Measurements from ENCODE around the gene RMP24.
"Not testable (repeated sequence)": the region's sequence is repeated elsewhere in the genome, so short reads cannot be mapped to it uniquely, and the experiment has no call there.

The RMP24 gene

DNA sequence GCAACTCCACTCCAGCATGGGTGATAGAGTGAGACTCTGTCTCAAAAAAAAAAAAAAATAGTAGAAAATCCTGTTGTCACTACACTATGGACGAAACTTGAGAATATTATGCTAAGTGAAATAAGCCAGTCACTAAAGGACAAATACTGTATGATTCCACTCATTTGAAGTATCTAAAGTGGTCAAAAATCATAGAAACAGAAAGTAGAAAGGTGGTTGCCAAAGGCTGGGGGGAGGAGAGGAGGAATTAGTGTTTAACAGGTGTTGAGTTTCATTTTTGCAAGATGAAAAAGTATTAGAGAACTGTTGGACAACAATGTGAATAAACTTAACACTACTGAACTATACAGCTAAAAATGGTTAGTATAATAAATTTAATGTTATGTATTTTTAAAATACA lies 18.8 kb upstream of the RMP24 start:
- Histone ChIP-seq H3K36me3 (ENCODE audit: insufficient read depth, low read length) (no peaks in the 10 kb centered on the region), H4K20me1 (ENCODE audit: insufficient read depth, low read length) (no peaks in the 10 kb centered on the region), H3K27ac (ENCODE audit: low read length) (no peak overlapping the region), H3K4me1 (ENCODE audit: insufficient read depth, low read length) (no peaks in the 10 kb centered on the region), H3K27me3 (ENCODE audit: insufficient read depth, low read length, poor library complexity) (no peaks in the 10 kb centered on the region), H3K79me2 (ENCODE audit: insufficient read depth, low read length) (no peaks in the 10 kb centered on the region), H2AFZ (ENCODE audit: low read depth, low read length) (no peak overlapping the region), H3K9me3 (ENCODE audit: insufficient read depth, low read length, severe bottlenecking) (peaks cover 3% of the 10 kb centered on the region), H3K4me2 (ENCODE audit: insufficient read depth, low read length) (no peak overlapping the region), H3K4me3 (ENCODE audit: low read depth in 1 of 2, low read length in 2 of 2) (no peak overlapping the region), H3K9ac (ENCODE audit: low read depth, low read length) (no peak overlapping the region)
- no peak for DNase-seq
- TF ChIP-seq CTCF (IDR thresholded peaks at IDR 0.05; ENCODE audit: borderline replicate concordance, extremely low read depth, low read length, poor library complexity, severe bottlenecking), result no peak
- TF ChIP-seq EZH2 (IDR thresholded peaks at IDR 0.05; ENCODE audit: borderline replicate concordance, low read depth, low read length, severe bottlenecking), result no peak
- no peak for ATAC-seq (ENCODE audit: insufficient read depth, low read depth)

- Histone ChIP-seq H4K20me1 (ENCODE audit: insufficient read depth, low read length) (no peaks in the 10 kb centered on the region), H3K79me2 (ENCODE audit: insufficient read depth, low read length) (no peaks in the 10 kb centered on the region), H3K9ac (ENCODE audit: low read depth, low read length) (no peak overlapping the region), H3K9me3 (ENCODE audit: insufficient read depth, low read length, severe bottlenecking) (peaks cover 3% of the 10 kb centered on the region), H3K4me1 (ENCODE audit: insufficient read depth, low read length) (no peaks in the 10 kb centered on the region), H3K4me2 (ENCODE audit: insufficient read depth, low read length) (no peak overlapping the region), H3K36me3 (ENCODE audit: insufficient read depth, low read length) (no peaks in the 10 kb centered on the region), H2AFZ (ENCODE audit: low read depth, low read length) (no peak overlapping the region), H3K27me3 (ENCODE audit: insufficient read depth, low read length, poor library complexity) (no peaks in the 10 kb centered on the region), H3K27ac (ENCODE audit: low read length) (no peak overlapping the region), H3K4me3 (ENCODE audit: low read depth in 1 of 2, low read length in 2 of 2) (no peak overlapping the region)
- DNase-seq (no peak), ATAC-seq (ENCODE audit: insufficient read depth, low read depth) (no peak)
- TF ChIP-seq EZH2 (IDR thresholded peaks at IDR 0.05; ENCODE audit: borderline replicate concordance, low read depth, low read length, severe bottlenecking) (no peak), CTCF (IDR thresholded peaks at IDR 0.05; ENCODE audit: borderline replicate concordance, extremely low read depth, low read length, poor library complexity, severe bottlenecking) (no peak)
Measured at GRCh38 chr18:35956226-35956625, 16.3 kb upstream of the RMP24 start.

GRCh38 chr18:35962320-35962719 lies 10.2 kb upstream of the RMP24 start:
- no peaks in the 10 kb centered on the region for H3K79me2 ChIP-seq (ENCODE audit: insufficient read depth, low read length)
- no peaks in the 10 kb centered on the region for H3K4me1 ChIP-seq (ENCODE audit: insufficient read depth, low read length)
- ATAC-seq (ENCODE audit: insufficient read depth, low read depth), result no peak
- no peak overlapping the region for H2AFZ ChIP-seq (ENCODE audit: low read depth, low read length)
- TF ChIP-seq EZH2 (IDR thresholded peaks at IDR 0.05; ENCODE audit: borderline replicate concordance, low read depth, low read length, severe bottlenecking), result no peak
- no peak for TF ChIP-seq CTCF (IDR thresholded peaks at IDR 0.05; ENCODE audit: borderline replicate concordance, extremely low read depth, low read length, poor library complexity, severe bottlenecking)
- H3K9me3 ChIP-seq (ENCODE audit: insufficient read depth, low read length, severe bottlenecking), result no peaks in the 10 kb centered on the region
- H3K27me3 ChIP-seq (ENCODE audit: insufficient read depth, low read length, poor library complexity), result no peaks in the 10 kb centered on the region
- no peak overlapping the region for H3K4me2 ChIP-seq (ENCODE audit: insufficient read depth, low read length)
- H4K20me1 ChIP-seq (ENCODE audit: insufficient read depth, low read length), result no peaks in the 10 kb centered on the region
- H3K36me3 ChIP-seq (ENCODE audit: insufficient read depth, low read length), result no peaks in the 10 kb centered on the region
- no peak overlapping the region for H3K27ac ChIP-seq (ENCODE audit: low read length)
- H3K9ac ChIP-seq (ENCODE audit: low read depth, low read length), result no peak overlapping the region
- DNase-seq, result no peak
- H3K4me3 ChIP-seq (ENCODE audit: low read depth in 1 of 2, low read length in 2 of 2), result no peak overlapping the region

DNA sequence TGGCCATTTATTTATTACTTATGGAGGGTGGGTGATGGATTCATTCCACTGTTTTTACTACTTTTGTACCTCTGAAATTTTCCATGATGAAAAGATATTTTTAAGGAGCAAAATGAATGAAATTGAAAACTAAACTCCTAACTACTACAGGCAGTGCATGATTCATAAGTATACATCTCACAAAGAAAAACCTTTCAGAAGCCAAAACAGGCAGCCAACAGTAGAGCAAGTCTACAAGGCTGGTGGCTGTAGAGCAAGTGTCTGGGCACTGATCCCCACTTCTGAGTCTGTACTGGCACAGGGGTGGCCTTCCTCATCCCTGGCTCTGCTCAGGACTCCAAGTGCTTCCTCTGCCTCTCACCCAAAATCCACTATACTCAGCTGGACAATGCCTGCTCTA lies 8.2 kb upstream of the RMP24 start:
- DNase-seq, result no peak
- no peaks in the 10 kb centered on the region for H3K9me3 ChIP-seq (ENCODE audit: insufficient read depth, low read length, severe bottlenecking)
- H2AFZ ChIP-seq (ENCODE audit: low read depth, low read length), result no peak overlapping the region; the same call in 1 of the 2 replicates
- H3K27me3 ChIP-seq (ENCODE audit: insufficient read depth, low read length, poor library complexity), result no peaks in the 10 kb centered on the region
- no peaks in the 10 kb centered on the region for H3K36me3 ChIP-seq (ENCODE audit: insufficient read depth, low read length)
- ATAC-seq (ENCODE audit: insufficient read depth, low read depth), result no peak
- no peaks in the 10 kb centered on the region for H3K79me2 ChIP-seq (ENCODE audit: insufficient read depth, low read length)
- H3K4me1 ChIP-seq (ENCODE audit: insufficient read depth, low read length), result no peaks in the 10 kb centered on the region
- H3K4me3 ChIP-seq (ENCODE audit: low read depth in 1 of 2, low read length in 2 of 2), result no peak overlapping the region
- no peak overlapping the region for H3K9ac ChIP-seq (ENCODE audit: low read depth, low read length)
- no peaks in the 10 kb centered on the region for H4K20me1 ChIP-seq (ENCODE audit: insufficient read depth, low read length)
- TF ChIP-seq CTCF (IDR thresholded peaks at IDR 0.05; ENCODE audit: borderline replicate concordance, extremely low read depth, low read length, poor library complexity, severe bottlenecking), result no peak
- no peak for TF ChIP-seq EZH2 (IDR thresholded peaks at IDR 0.05; ENCODE audit: borderline replicate concordance, low read depth, low read length, severe bottlenecking)
- H3K4me2 ChIP-seq (ENCODE audit: insufficient read depth, low read length), result no peak overlapping the region
- no peak overlapping the region for H3K27ac ChIP-seq (ENCODE audit: low read length)

DNA sequence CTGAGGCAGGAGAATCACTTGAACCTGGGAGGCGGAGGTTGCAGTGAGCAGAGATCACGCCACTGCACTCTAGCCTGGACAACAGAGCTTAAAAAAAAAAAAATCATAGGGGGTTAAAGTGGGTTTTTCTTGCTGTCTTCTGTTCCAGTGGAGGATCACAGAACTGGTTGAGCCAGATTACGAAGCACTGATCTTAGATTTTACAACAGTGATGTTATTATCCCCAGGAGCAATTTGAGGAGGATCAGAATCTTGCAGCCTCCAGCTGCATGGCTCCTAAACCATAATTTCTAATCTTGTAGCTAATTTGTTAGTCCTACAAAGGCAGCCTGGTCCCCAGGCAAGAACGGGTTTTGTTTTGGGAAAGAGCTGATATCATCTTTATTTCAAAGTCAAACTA lies 4.6 kb upstream of the RMP24 start:
- H3K27ac ChIP-seq (ENCODE audit: low read length); H4K20me1 ChIP-seq (ENCODE audit: insufficient read depth, low read length); H2AFZ ChIP-seq (ENCODE audit: low read depth, low read length); H3K27me3 ChIP-seq (ENCODE audit: insufficient read depth, low read length, poor library complexity); DNase-seq; H3K4me3 ChIP-seq (ENCODE audit: low read depth in 1 of 2, low read length in 2 of 2); H3K9ac ChIP-seq (ENCODE audit: low read depth, low read length); H3K9me3 ChIP-seq (ENCODE audit: insufficient read depth, low read length, severe bottlenecking); ATAC-seq (ENCODE audit: insufficient read depth, low read depth); H3K36me3 ChIP-seq (ENCODE audit: insufficient read depth, low read length); H3K4me2 ChIP-seq (ENCODE audit: insufficient read depth, low read length): not testable (repeated sequence)
- H3K4me1 ChIP-seq (ENCODE audit: insufficient read depth, low read length), result peaks cover 23% of the 10 kb centered on the region
- H3K79me2 ChIP-seq (ENCODE audit: insufficient read depth, low read length), result peaks cover 17% of the 10 kb centered on the region
